ENCODE measurements around the gene IL13RA1.
"Not testable (repeated sequence)": the region's sequence is repeated elsewhere in the genome, so short reads cannot be mapped to it uniquely, and the experiment has no call there.

IL13RA1 gene

GRCh38 chrX:118795528-118796280 is 68.3 kb downstream of the IL13RA1 start:
- no peak for DNase-seq

GRCh38 chrX:118802857-118803256 is 75.5 kb downstream of the IL13RA1 start:
- DNase-seq: no peak

DNA sequence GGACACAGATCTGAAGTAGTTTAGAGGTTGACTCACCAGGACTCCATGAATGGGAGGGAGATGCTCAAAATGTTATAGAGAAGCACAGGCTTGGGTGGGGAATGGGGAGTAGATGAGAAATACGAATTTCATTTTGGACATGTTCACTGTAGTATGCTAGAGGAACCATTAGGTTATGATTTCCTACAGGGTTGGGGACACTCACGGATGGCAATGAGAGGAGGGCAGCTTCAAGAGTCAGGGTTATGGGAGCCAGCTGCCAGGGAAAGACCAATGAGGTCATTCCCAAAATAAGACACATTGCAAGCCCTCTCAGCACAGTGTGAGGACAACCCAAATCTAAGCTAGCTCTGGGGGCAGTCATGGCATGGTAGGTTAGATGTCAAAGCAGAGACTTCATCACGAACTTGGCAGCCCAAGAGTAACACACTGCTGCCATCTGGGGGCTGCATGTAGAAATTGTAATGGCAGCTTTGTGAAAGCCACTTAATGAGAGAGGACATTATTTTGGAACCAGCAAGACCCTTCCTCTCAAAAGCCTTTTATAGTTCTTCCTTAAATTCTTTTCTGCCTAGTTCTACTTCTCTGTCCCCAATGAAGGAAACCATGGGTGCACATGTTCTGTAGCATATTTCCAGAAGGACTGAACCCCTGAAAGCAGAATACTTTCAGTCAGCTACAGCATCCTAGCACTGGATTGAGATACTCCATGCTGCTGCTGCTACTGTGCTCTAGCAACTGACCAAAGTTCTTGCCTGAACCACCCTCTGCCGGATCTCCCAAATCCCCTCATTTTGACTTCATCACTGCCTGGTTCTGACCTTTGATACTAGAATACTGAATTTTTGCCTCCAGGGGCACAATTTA is 80.0 kb downstream of the IL13RA1 start:
- DNase-seq: peak; percentile 23 to 29

DNA sequence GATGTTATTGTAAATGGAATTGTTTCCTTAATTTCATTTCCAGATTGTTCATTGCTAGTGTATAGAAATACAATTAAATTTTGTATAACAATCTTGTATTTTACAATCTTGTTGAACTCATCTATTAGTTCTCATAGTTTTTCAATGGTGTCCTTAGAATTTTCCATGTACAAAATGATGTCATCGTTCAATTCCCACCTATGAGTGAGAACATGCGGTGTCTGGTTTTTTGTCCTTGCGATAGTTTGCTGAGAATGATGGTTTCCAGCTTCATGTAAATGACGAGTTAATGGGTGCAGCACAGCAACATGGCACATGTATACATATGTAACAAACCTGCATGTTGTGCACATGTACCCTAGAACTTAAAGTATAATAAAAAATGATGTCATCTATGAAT is 89.9 kb downstream of the IL13RA1 start:
- DNase-seq: not testable (repeated sequence)

DNA sequence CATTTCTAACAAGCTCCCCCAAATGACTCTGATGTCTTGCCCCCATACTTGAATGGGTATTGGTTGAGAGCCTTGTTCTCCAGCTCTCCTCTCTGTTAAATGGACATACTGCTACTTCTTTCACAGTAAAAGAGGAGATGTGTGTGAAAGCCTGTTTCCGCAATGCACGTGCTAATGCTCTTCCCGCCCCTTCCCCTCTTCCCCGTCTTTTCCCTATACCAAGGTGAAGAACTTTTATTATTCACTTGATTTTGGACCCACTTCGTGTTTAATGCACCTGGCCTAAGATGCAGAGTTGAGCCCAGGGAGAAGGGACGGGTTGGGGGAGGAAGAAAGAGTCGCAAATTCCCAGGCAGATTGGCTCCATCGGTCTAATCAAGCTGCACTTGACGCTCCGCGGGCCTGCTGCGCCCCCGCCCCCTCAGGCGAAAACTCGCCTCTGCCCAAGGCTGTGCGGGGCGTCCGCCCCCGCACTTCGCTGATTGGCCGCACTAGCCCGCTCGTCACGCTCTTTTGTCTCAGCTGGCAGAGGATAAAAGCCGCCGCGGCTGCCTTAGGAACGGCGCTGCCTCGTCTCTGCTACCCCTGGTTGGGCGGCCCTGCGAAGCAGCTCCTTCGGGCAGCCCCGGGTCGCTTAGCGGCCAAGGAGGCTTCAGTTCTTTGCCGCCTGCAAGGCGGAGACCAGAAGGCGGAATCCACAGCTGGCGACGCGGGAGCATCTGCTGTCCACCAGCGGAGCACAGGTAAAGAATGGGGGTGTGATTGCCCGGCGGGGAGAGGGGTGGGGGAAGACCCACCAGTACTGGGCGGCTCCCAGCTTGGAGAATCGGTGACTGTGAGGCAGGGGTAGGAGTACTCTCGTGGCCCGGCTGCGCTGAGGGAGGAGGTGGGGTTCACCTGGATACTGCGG is 96.1 kb downstream of the IL13RA1 start, which contains the start of gene ZCCHC12:
Gene ZCCHC12, plus strand, starts transcription at position 562 of the 910 bp plus-strand sequence. CDS start 1,421 bp downstream, outside the sequence.
- peak in 1 of 2 experiments; percentile 13 for DNase-seq

- DNase-seq: no peak
These were observed 96.8 kb downstream of the IL13RA1 start for GRCh38 chrX:118824173-118824730.

DNA sequence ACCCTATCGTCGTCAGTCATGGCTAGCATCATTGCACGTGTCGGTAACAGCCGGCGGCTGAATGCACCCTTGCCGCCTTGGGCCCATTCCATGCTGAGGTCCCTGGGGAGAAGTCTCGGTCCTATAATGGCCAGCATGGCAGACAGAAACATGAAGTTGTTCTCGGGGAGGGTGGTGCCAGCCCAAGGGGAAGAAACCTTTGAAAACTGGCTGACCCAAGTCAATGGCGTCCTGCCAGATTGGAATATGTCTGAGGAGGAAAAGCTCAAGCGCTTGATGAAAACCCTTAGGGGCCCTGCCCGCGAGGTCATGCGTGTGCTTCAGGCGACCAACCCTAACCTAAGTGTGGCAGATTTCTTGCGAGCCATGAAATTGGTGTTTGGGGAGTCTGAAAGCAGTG is 97.8 kb downstream of the IL13RA1 start:
- DNase-seq: no peak

- DNase-seq: peak in 1 of 2 experiments; percentile 4
These were observed 112.0 kb downstream of the IL13RA1 start for GRCh38 chrX:118839334-118839958.
